Suppressor macrophage treated with lipopolysaccharide for 1 hour (primary cell): Measurements from ENCODE around the gene TRIM45.
A peak's percentile ranks its signal among the peaks of the same experiment; 100 is the strongest.
"Not testable (repeated sequence)": the region's sequence is repeated elsewhere in the genome, so short reads cannot be mapped to it uniquely, and the experiment has no call there.

ENCODE experiments used
- DNase-seq, 3 donors: peaks; one replicate each; pipeline ENCODE4 v3.0.0-alpha.2; 2020 to 2022

The TRIM45 gene

GRCh38 chr1:117130526-117130925 lies 9.0 kb upstream of the TRIM45 start:
- no peak for DNase-seq

- DNase-seq: peak; percentile 40 to 72 (median 64)
Observed at GRCh38 chr1:117128323-117129079, 7.0 kb upstream of the TRIM45 start.

- DNase-seq: no peak
Observed at GRCh38 chr1:117127795-117128194, 6.2 kb upstream of the TRIM45 start.

- no peak for DNase-seq
Observed at GRCh38 chr1:117124661-117125060, 3.1 kb upstream of the TRIM45 start.

- no peak for DNase-seq
Observed at GRCh38 chr1:117123274-117123673, 1.7 kb upstream of the TRIM45 start.

GRCh38 chr1:117122330-117123025 lies 929 bp upstream of the TRIM45 start:
- peak in 1 of 3 donors; percentile 2 for DNase-seq

GRCh38 chr1:117120774-117121588 lies 568 bp downstream of the TRIM45 start:
- DNase-seq: no peak

GRCh38 chr1:117119144-117119543 lies 2.4 kb downstream of the TRIM45 start:
- not testable (repeated sequence) for DNase-seq

GRCh38 chr1:117118137-117118536 lies 3.4 kb downstream of the TRIM45 start:
- DNase-seq: no peak

- DNase-seq: no peak
Observed at GRCh38 chr1:117117697-117118096, 3.9 kb downstream of the TRIM45 start.

GRCh38 chr1:117116784-117117130 lies 4.8 kb downstream of the TRIM45 start:
- no peak for DNase-seq

GRCh38 chr1:117116090-117116783 lies 5.3 kb downstream of the TRIM45 start:
- no peak for DNase-seq

- DNase-seq: no peak
Observed at GRCh38 chr1:117114877-117115276, 6.7 kb downstream of the TRIM45 start.

GRCh38 chr1:117113199-117113598 lies 8.3 kb downstream of the TRIM45 start:
- DNase-seq: no peak

GRCh38 chr1:117112047-117112717 lies 9.4 kb downstream of the TRIM45 start:
- no peak for DNase-seq

GRCh38 chr1:117110774-117111173 lies 10.8 kb downstream of the TRIM45 start:
- DNase-seq: no peak

GRCh38 chr1:117107364-117107763 lies 14.2 kb downstream of the TRIM45 start:
- no peak for DNase-seq

- DNase-seq: peak; percentile 38 to 45 (median 42)
Observed at GRCh38 chr1:117106478-117106877, 15.1 kb downstream of the TRIM45 start.

GRCh38 chr1:117105722-117106121 lies 15.8 kb downstream of the TRIM45 start:
- DNase-seq: no peak

- DNase-seq: no peak
Observed at GRCh38 chr1:117104986-117105385, 16.6 kb downstream of the TRIM45 start.

GRCh38 chr1:117101858-117102257 lies 19.7 kb downstream of the TRIM45 start:
- not testable (repeated sequence) for DNase-seq

GRCh38 chr1:117101334-117101733 lies 20.2 kb downstream of the TRIM45 start:
- no peak for DNase-seq
